ENCODE results near the gene NRCAM.

Gene NRCAM

DNA sequence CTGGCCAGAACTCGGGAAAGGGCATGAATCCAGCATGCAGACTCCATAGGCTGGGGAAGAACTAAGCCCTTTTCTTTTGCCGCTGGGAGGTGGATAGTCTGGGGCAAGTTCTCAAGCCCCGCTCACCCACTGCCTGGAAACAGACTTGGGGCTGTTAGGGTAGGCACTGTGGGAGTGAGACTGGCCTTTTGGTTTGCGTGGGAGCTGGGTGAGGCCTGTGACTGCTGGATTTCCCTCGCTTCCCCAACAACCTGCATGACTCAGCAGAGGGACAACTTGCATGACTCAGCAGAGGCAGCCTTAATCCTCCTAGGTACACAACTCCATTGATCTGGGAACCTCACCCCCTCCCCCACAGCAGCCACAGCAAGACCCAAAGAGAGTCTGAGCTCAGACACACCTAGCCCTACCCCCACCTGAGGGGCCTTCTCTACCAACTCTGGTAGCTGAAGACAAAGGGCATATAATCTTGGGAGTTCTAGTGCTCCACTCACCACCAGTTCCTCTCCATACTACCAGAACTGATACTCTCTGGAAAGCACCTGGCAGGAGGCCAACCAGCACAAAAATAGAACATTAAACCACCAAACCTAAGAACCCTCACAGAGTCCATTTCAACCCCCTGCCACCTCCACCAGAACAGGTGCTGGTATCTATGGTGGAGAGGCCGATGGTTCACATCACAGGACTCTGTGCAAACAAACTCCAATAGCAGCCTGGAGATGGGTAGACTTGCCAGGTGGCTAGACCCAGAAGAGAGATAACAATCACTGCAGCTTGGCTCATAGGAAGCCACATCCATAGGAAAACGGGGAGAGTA lies 244.6 kb downstream of the NRCAM start:
- Mint-ChIP-seq H3K4me1 (ENCODE audit: low read depth) (peaks cover 13% of the 10 kb centered on the region), H3K27me3 (no peaks in the 10 kb centered on the region), H3K9me3 (peaks cover 12% of the 10 kb centered on the region), H3K4me3 (no peak overlapping the region), H3K36me3 (ENCODE audit: low read depth) (no peaks in the 10 kb centered on the region), H3K27ac (no peak overlapping the region)
- intact Hi-C loops (cut with micrococcal nuclease), result no loop called here

DNA sequence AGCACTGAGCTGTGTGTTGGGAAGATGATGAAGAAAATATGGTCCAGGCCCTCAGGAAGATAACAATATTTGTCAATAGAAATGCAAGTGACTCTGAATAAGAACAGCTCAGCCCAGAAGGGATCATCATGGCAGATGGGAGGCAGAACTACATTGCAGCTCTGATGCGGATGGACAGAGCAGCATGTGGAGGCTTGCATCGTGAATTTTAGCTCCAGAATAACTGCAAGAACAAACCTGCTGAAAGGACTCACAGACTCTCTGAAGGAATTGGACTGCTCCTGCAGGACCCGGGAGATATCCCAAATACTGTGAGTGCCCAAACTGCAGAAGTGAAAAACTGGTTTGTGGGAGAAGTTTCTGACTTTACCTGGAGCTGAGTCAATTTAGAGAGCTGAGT lies 245.4 kb downstream of the NRCAM start:
- no peaks in the 10 kb centered on the region for H3K27me3 Mint-ChIP-seq
- peaks cover 13% of the 10 kb centered on the region for H3K4me1 Mint-ChIP-seq (ENCODE audit: low read depth)
- H3K9me3 Mint-ChIP-seq, result peaks cover 7% of the 10 kb centered on the region
- no peak overlapping the region for H3K4me3 Mint-ChIP-seq
- H3K36me3 Mint-ChIP-seq (ENCODE audit: low read depth), result no peaks in the 10 kb centered on the region
- H3K27ac Mint-ChIP-seq, result no peak overlapping the region
- intact Hi-C loops (cut with micrococcal nuclease), result no loop called here

- Mint-ChIP-seq H3K36me3 (ENCODE audit: low read depth) (no peaks in the 10 kb centered on the region), H3K27me3 (no peaks in the 10 kb centered on the region), H3K4me3 (no peak overlapping the region), H3K4me1 (ENCODE audit: low read depth) (no peaks in the 10 kb centered on the region), H3K9me3 (no peaks in the 10 kb centered on the region), H3K27ac (no peak overlapping the region)
- intact Hi-C loops (cut with micrococcal nuclease), result no loop called here
These were observed 250.9 kb downstream of the NRCAM start for GRCh38 chr7:108205311-108205710.

- intact Hi-C loops (cut with micrococcal nuclease), result no loop called here
- H3K9me3 Mint-ChIP-seq, result no peaks in the 10 kb centered on the region
- no peak overlapping the region for H3K4me3 Mint-ChIP-seq
- no peaks in the 10 kb centered on the region for H3K36me3 Mint-ChIP-seq (ENCODE audit: low read depth)
- H3K27me3 Mint-ChIP-seq, result no peaks in the 10 kb centered on the region
- no peaks in the 10 kb centered on the region for H3K4me1 Mint-ChIP-seq (ENCODE audit: low read depth)
- no peak overlapping the region for H3K27ac Mint-ChIP-seq
These were observed 251.9 kb downstream of the NRCAM start for GRCh38 chr7:108204281-108204796.

GRCh38 chr7:108203537-108203936 lies 252.7 kb downstream of the NRCAM start:
- Mint-ChIP-seq H3K27me3 (no peaks in the 10 kb centered on the region), H3K4me1 (ENCODE audit: low read depth) (no peaks in the 10 kb centered on the region), H3K9me3 (no peaks in the 10 kb centered on the region), H3K27ac (no peak overlapping the region), H3K4me3 (no peak overlapping the region), H3K36me3 (ENCODE audit: low read depth) (no peaks in the 10 kb centered on the region)
- intact Hi-C loops (cut with micrococcal nuclease), result no loop called here

DNA sequence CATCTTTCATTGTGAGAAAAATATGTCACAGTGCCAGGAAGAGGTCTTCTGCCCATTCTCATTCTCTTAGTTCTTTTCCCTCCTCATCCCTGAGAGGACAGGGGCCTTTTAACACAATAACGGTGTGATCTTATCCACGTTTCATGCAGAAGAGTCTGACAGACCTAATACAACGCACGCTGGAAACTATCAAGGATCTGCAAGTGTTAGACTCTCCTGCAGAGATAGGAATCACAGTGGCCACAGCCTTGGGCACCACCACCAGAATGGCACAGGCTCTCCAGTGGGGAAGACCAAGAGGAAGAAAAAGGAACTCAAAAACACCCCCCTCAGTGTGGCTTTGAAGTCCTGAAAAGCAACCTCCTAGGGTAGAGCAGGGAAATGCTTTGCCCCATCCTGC lies 253.5 kb downstream of the NRCAM start:
- Mint-ChIP-seq H3K9me3 (no peaks in the 10 kb centered on the region), H3K4me3 (no peak overlapping the region), H3K27me3 (no peaks in the 10 kb centered on the region), H3K27ac (no peak overlapping the region), H3K36me3 (ENCODE audit: low read depth) (no peaks in the 10 kb centered on the region), H3K4me1 (ENCODE audit: low read depth) (no peaks in the 10 kb centered on the region)
- intact Hi-C loops (cut with micrococcal nuclease), result no loop called here

- no peak overlapping the region for H3K4me3 Mint-ChIP-seq
These were observed 254.5 kb downstream of the NRCAM start for GRCh38 chr7:108201766-108202165.

DNA sequence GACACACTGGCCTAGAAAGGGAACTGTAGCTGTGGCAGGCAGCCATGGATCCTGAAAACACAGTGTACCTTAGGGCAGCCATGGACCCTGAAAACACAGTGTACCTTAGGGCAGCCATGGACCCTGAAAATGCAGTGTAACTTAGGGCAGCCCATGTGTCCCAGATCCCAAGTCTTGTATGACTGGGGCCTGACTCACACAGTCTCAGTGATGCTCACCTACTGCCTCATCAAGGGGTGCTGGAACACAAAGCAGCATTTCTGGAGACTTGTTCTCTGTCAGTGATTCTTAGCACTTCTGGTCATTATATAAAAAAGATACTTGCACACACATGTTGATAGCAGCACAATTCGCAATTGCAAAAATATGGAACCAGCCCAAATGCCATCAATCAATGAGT lies 255.9 kb downstream of the NRCAM start:
- no peaks in the 10 kb centered on the region for H3K4me1 Mint-ChIP-seq (ENCODE audit: low read depth)
- no peaks in the 10 kb centered on the region for H3K9me3 Mint-ChIP-seq
- intact Hi-C loops (cut with micrococcal nuclease), result no loop called here
- no peaks in the 10 kb centered on the region for H3K36me3 Mint-ChIP-seq (ENCODE audit: low read depth)
- H3K4me3 Mint-ChIP-seq, result no peak overlapping the region
- H3K27ac Mint-ChIP-seq, result no peak overlapping the region
- no peaks in the 10 kb centered on the region for H3K27me3 Mint-ChIP-seq

More at GRCh38 chr7:108201766-108202165, 254.5 kb downstream of the NRCAM start:
- H3K27me3 Mint-ChIP-seq, result no peaks in the 10 kb centered on the region
- no peak overlapping the region for H3K27ac Mint-ChIP-seq
- intact Hi-C loops (cut with micrococcal nuclease), result no loop called here
- H3K9me3 Mint-ChIP-seq, result no peaks in the 10 kb centered on the region
- H3K36me3 Mint-ChIP-seq (ENCODE audit: low read depth), result no peaks in the 10 kb centered on the region
- H3K4me1 Mint-ChIP-seq (ENCODE audit: low read depth), result no peaks in the 10 kb centered on the region

DNA sequence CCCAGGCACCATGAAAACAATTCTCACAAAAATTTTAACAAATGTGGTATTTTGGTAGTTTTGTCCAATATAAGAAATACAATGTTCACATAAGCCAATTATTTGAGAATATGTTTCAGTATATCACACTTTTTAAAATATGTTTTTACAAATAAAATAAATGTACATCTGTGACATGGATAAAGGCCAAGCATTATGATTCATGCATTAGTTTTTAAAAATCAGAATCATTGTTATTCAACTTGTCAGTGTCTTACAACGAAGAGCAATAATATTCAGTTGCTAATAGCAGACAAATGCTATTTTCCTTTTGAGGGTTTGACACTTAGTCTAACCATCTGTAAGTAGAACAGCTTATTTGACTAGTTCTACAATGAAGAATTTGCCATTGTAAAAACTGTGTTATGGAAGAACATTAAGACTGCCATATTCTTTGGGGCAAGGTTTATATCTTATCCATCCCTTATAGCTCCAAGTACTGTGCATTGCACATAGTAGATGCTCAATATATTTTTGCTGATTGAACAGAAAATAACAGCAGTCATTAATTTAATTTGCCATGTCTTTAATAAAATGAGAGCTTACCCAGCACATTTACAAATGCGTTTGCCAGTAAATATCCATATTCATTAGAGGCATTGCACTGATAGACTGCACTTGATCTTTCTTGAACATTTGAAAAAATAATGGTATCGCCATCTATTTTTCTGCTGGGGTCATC lies 258.7 kb downstream of the NRCAM start:
- Mint-ChIP-seq H3K36me3 (ENCODE audit: low read depth) (no peaks in the 10 kb centered on the region), H3K9me3 (no peaks in the 10 kb centered on the region), H3K4me1 (ENCODE audit: low read depth) (no peaks in the 10 kb centered on the region), H3K27ac (no peak overlapping the region), H3K4me3 (no peak overlapping the region), H3K27me3 (no peaks in the 10 kb centered on the region)
- intact Hi-C loops (cut with micrococcal nuclease), result no loop called here

DNA sequence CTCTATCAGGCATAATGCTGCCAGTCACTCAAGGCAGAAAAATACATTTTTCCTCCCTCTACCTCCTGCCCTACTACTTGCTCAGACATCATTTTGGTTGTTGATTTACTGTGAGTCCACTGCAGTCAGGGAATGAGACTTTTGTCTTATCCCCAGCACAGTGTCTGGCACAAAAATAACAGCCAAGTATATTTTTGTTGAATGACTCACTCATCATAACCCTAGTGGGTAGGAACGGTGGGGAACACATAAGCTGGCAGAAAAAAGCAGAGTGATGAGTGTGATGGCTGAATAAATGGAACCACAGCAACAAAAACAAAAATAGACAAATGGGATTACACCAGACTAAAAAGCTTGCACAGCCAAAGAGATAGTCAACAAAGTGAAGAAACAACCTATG lies 260.2 kb downstream of the NRCAM start:
- intact Hi-C loops (cut with micrococcal nuclease), result no loop called here
- Mint-ChIP-seq H3K27me3 (no peaks in the 10 kb centered on the region), H3K4me3 (no peak overlapping the region), H3K27ac (no peak overlapping the region), H3K4me1 (ENCODE audit: low read depth) (no peaks in the 10 kb centered on the region), H3K36me3 (ENCODE audit: low read depth) (no peaks in the 10 kb centered on the region), H3K9me3 (no peaks in the 10 kb centered on the region)

- intact Hi-C loops (cut with micrococcal nuclease), result no loop called here
- Mint-ChIP-seq H3K4me3 (no peak overlapping the region), H3K4me1 (ENCODE audit: low read depth) (no peaks in the 10 kb centered on the region), H3K27ac (no peak overlapping the region), H3K27me3 (no peaks in the 10 kb centered on the region), H3K36me3 (ENCODE audit: low read depth) (no peaks in the 10 kb centered on the region), H3K9me3 (no peaks in the 10 kb centered on the region)
These were observed 262.4 kb downstream of the NRCAM start for GRCh38 chr7:108193594-108194498.

- no peaks in the 10 kb centered on the region for H3K9me3 Mint-ChIP-seq
- intact Hi-C loops (cut with micrococcal nuclease), result no loop called here
- no peak overlapping the region for H3K27ac Mint-ChIP-seq
- H3K36me3 Mint-ChIP-seq (ENCODE audit: low read depth), result no peaks in the 10 kb centered on the region
- no peaks in the 10 kb centered on the region for H3K27me3 Mint-ChIP-seq
- H3K4me1 Mint-ChIP-seq (ENCODE audit: low read depth), result no peaks in the 10 kb centered on the region
- H3K4me3 Mint-ChIP-seq, result no peak overlapping the region
These were observed 265.3 kb downstream of the NRCAM start for GRCh38 chr7:108190891-108191290.

- intact Hi-C loops (cut with micrococcal nuclease), result no loop called here
- no peaks in the 10 kb centered on the region for H3K36me3 Mint-ChIP-seq (ENCODE audit: low read depth)
- H3K4me3 Mint-ChIP-seq, result no peak overlapping the region
- no peak overlapping the region for H3K27ac Mint-ChIP-seq
- no peaks in the 10 kb centered on the region for H3K27me3 Mint-ChIP-seq
- no peaks in the 10 kb centered on the region for H3K9me3 Mint-ChIP-seq
- H3K4me1 Mint-ChIP-seq (ENCODE audit: low read depth), result no peaks in the 10 kb centered on the region
These were observed 266.4 kb downstream of the NRCAM start for GRCh38 chr7:108189733-108190388.

All from dendritic cell treated with granulocyte-macrophage colony-stimulating factor and Interleukin-4, amounts not matched to agents 40 ng/mL and 50 ng/mL, for 4 days (primary cell).